ENCODE results near the gene SLCO1A2.
A peak's percentile ranks its signal among the peaks of the same experiment; 100 is the strongest.

SLCO1A2 gene

GRCh38 chr12:21328578-21328977 lies 6.1 kb downstream of the SLCO1A2 start:
- DNase-seq, result no peak

DNA sequence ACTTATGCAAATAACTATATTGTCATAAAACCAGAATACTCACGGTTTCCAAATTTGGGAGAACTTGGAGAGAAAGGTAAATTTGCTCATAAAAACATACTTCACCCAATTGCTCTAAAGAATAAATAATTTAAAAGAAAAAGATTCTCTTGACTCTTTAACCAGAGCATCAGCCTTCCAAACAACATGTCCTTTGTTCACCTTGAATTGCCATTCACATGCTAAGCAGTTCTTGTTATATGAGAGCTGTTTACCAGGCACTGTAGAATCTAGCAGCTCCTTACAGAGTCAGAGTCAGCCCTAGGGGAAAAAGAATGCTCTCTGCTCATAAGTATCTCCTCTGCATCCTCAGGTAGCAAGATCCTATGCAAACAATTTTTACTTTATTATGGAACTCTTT lies 10.2 kb downstream of the SLCO1A2 start:
- no peak for DNase-seq

GRCh38 chr12:21323736-21324135 lies 11.0 kb downstream of the SLCO1A2 start:
- no peak for DNase-seq

DNA sequence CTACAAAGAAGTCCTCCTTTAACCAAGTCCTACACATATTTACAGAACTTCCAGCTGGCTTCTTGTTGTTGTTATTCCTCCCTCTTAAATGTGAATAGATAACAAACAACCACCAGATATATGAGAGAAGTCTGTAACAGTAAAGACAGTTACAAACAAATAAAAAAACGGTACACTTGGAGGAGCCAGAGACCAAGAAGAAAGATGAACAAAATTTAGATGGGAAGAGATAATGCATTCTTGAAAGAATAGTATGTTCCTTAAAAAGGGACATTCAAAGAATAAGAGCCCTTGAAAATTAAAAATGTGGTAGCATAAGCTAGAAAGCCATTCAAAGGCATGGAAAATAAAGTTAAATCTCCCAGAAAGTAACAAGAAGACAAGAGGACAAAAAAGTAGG lies 25.9 kb downstream of the SLCO1A2 start:
- no peak for DNase-seq

DNA sequence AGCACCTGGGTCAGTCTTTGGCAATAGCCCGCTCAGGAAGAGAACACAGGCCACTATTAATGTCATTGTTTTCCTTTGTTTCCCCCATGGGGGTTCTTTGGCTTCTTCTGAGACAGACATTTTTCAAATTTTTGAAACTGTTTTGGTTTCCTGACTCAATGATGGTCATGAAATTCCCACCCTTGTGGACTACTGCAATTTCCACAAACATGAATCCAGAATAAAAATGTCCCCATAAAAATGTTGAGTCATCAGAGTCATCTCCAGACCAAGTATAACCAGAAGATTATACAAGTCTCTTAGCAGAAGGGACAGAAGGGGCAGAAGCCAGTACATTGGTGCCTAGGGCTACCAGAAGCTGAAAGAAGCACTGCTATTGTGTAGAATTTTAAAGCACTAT lies 29.1 kb downstream of the SLCO1A2 start:
- DNase-seq, result no peak

DNA sequence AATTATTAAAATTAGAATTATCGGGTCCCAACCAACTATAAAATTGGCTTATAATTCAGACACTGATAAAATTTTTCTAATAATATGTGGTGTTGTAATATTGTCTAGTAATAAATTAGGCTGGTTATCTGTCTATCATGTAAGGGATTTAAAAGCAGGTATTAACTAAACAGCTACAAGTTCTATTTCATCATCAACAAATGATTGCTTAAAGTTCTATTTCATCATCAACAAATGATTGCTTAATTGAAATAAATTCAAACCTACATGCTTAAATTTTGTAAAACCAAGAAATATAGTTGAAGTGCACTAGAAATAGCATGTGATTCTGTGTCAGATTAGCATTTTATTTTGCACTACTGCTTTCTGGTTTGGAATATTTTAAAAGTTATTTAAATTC lies 34.1 kb downstream of the SLCO1A2 start:
- DNase-seq, result no peak

GRCh38 chr12:21296751-21297406 lies 37.8 kb downstream of the SLCO1A2 start:
- DNase-seq, result peak; percentile 16

DNA sequence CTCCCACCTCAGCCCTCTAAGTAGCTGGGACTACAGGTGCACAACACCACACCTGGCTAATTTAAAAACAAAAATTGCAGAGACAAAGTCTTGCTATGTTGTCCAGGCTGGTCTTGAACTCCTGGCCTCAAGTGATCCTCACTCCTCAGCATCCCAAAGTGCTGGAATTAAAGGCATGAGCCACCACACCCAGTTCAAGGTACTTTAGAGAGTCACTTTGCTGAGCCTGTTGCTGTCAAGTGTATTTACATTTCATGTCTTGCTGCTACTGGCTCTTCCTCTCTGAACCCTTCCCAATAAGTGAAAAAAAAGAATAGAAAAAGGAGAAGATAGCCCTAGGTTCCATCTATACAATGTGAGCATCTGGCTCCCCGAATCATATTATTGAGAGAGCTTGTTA lies 38.4 kb downstream of the SLCO1A2 start:
- no peak for DNase-seq

DNA sequence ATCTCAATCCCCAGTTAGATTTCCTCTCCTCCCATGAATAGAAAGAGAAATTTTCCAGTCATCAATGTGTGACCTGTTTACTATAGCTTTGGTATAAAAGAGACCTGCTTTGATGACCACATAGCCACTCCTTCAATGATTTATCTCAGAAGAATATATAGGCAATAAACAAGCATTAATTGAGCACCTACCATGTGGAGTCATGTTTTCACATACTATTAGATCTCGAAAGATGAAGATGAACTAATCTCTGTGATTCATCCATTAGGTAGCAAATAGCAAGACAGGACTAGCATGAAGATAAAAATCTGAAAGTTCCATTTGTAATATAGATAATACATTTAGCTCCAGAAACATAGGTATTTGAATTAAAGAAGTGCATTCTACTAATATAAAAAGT lies 40.5 kb downstream of the SLCO1A2 start:
- DNase-seq, result no peak

GRCh38 chr12:21292111-21292510 lies 42.6 kb downstream of the SLCO1A2 start:
- no peak for DNase-seq

DNA sequence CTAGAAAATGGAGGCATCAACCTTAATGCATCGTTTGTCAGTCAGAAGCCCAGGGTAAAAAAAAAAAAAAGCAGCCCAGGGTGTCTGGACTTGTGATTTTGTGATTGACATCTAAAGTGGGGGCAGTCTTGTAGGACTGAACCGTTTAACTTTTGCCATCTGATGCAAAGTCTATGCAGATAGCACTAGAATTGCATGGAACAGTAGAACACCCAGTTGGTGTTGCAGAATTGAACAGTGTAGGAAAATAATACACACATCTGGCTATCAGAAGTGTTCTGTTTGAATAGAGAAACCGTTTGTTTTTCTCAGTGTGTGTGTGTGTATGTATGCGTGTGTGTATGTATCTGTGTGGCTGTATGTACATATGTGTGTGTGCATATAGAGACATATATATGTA lies 45.0 kb downstream of the SLCO1A2 start:
- DNase-seq, result no peak

GRCh38 chr12:21276826-21277225 lies 57.9 kb downstream of the SLCO1A2 start:
- no peak for DNase-seq

DNA sequence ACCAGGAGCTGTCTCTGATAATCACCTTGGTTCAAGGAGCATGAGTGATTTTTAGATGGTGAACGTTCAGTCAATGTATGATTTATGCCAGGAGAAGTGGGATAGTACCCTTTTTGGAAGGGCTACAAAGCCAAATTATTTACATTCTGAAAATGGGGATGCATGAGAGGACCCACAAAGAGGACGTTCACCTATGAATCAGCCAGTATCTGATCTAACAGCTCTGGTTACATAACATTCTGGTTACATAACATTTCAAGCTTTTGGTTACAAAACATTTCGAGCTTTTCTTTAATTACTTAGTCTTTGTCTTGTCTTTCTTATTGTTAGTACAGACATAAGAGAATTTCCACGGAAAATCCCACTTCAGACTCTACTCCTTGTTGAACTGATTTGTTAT lies 68.8 kb downstream of the SLCO1A2 start:
- DNase-seq, result no peak

GRCh38 chr12:21264232-21264631 lies 70.5 kb downstream of the SLCO1A2 start:
- DNase-seq, result no peak

DNA sequence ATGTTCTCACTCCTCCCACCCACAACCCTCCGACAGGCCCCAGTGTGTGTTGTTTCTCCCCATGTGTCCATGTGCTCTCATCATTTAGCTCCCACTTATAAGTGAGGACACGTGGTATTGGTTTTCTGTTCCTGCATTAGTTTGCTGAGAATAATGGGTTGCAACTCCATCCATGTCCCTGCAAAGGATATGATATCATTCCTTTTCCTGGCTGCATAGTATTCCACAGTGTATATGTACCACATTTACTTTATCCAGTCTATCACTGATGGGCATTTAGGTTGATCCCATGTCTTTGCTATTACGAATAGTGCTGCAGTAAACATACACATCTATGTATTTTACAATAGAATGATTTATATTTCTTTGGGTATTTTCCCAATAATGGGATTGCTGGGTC lies 77.5 kb downstream of the SLCO1A2 start:
- DNase-seq, result no peak

DNA sequence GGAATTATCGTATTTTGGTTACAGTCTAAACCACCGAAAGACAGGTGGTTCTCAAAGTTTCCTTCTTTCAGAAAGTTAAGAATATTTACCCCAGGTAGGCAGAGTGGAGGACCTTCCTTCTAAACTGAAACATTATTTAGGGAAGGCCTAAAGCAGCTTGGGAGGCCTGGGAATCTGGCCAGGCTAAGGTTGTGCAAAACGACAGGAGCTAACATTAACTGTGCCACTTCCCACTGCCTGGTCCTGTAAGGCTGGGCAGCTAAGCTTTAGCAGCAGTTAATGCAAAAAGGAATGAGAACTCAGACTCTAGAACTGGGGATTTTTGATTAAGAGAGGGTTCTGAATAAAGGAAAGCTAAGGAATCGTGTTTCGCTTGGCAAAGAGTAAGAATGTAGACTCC lies 82.6 kb downstream of the SLCO1A2 start:
- no peak for DNase-seq

- DNase-seq, result no peak
These were observed 86.0 kb downstream of the SLCO1A2 start for GRCh38 chr12:21248679-21249078.

- DNase-seq, result no peak
These were observed 94.9 kb downstream of the SLCO1A2 start for GRCh38 chr12:21239866-21240265.

DNA sequence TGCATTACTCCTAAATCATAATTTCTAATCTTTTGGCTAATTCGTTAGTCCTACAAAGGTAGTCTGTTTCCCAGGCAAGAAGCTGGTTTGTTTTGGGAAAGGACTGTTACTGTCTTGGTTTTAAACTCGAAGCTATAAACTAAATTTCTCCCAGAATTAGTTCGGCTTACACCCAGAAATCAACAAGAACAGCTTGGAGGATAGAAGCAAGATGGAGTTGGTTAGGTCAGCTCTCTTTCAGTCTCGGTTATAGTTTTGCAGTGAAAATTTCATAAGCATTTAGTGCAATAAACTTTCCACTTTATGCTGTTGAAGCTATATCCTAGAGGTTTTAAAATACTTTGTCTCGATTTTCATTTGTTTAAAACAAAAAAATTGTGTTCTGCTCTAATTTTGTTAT lies 100.3 kb downstream of the SLCO1A2 start:
- no peak for DNase-seq

GRCh38 chr12:21223930-21224329 lies 110.8 kb downstream of the SLCO1A2 start:
- no peak for DNase-seq

GRCh38 chr12:21221778-21222177 lies 112.9 kb downstream of the SLCO1A2 start:
- DNase-seq, result no peak

DNA sequence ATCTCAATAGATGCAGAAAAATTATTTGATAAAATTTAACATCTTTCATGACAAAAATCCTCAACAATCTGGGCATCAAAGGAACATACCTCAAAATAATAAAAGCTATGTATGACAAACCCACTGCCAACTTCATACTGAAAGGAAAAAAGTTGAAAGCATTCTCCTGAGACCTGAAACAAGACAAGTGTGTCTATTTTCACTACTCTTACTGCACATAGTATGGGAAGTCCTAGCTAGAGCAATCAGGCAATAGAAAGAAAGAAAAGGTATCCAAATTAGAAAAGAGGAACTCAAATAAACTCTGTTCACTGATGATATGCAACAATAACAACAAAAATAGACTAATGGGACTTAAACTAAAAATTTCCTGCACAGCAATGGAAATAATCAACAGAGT lies 113.6 kb downstream of the SLCO1A2 start:
- DNase-seq, result no peak

DNA sequence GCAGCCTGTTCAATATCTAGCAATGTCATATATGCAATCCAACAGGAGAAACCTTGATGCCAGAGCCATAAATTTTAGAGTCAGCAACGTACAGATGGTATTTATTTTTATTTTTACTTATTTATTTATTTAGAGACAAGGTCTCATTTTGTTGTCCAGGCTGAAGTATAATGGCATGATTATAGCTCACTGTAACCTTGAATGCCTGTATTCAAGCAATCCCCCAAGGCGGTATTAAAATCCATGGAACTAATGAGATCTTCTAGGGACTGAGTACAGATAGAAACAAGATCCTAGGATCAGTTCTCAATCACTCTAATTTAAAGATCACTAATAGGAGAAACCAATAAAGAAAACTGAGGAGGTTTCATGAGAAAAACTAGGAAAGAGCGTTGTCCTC lies 114.5 kb downstream of the SLCO1A2 start:
- no peak for DNase-seq

DNA sequence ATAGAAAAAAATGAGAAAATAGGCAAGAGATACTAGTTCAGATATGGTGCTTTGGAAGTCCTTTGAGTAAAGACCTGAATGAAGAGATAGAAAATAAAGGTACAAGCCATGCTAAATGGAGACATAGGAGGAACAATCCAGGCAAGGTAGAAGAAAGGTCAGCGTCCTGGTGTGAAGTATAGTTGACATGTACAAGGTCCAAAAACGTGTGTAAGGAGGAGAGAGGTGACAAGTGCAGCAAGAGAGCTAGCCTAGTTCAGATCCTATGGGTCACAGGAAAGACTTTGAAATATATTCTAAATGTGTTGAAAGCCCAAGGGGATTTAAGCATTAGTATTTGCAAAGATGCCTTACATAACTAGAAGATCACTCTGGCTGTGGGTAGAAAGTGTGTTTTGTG lies 115.5 kb downstream of the SLCO1A2 start:
- no peak for DNase-seq
